ENCODE measurements around the gene ASNS.

ASNS gene

GRCh38 chr7:97842772-97843345, 29.3 kb downstream of the ASNS start:
- DNase-seq, result no peak

- no peak for DNase-seq
Measured at GRCh38 chr7:97842006-97842405, 30.2 kb downstream of the ASNS start.

- DNase-seq, result peak; percentile 64
Measured at GRCh38 chr7:97835296-97836138, 36.7 kb downstream of the ASNS start.

DNA sequence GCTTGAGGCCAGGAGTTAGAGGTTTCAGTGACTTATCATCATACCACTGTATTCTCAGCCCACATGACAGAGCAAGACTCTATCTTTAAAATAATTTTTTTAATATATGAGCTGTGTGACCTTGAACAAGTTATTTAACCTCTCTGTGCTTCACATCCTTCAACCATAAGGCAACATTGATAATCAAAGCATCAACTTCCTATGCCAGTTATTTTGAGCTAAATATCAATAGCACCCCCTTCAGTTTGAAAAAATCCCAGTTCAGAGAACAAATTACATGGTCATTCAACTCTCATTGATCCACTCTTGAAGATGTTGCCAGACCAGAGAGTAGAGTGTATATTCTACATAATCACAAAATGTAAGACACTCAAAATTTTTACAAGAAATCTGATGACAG, 53.0 kb downstream of the ASNS start:
- no peak for DNase-seq

DNA sequence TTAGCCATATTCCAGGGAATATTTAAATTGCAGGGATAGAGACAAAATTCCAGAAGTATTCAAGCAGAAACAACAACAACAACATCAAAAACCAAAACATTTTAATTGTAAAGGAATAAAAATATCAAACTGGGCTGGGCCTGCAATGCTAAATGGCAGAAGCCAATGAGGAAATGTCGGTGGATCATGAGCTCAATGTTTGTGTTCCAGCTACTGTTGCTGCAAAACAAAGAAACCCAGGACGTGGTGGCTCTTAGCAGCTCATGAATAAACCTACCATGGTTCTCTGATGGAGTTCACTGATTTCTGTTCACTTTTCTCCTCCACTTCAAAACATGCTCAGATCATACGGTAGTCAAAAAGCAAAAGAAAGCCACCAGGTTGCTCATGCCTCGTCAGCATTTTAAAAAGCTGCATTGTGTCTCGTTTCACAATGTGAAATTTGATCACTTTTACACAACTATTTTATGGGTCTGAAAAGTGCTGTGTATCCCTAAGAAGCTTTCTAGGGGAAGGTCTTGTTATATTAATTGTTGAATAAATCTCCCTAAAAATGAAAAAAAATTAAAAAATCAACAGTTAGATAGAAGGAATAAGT, 54.0 kb downstream of the ASNS start:
- DNase-seq, result no peak

Data from activated CD4-positive, alpha-beta T cell treated with anti-CD3 and anti-CD28 coated beads, Interleukin-2, Interleukin-6, amounts not matched to agents 100 ng/mL and 50 ng/mL, durations not matched to agents 16 hours and 8 hours (primary cell).